B cell (primary cell): ENCODE data around the gene KCNQ5. TPM values are rescaled to one million over a fixed set of nuclear protein-coding genes. Genes with fewer than 3 reads are reported as not detected.

Experiments used
- ATAC-seq: fragments of 200-7000 bp; cut with Tn5 transposase; one replicate; pipeline ENCODE4 v1.10.0; 2021; ENCODE audit warnings: low read depth, mild to moderate bottlenecking, moderate number of reproducible peaks, moderate library complexity
- CTCF ChIA-PET: fragments of 350-600 bp; sonication (Branson Sonifier 250); formaldehyde crosslinking; loops from one replicate; lab custom pipeline; 2021; ENCODE audit warnings: antibody characterized with exemption, inconsistent platforms; lab: Charles Lee
- POLR2A ChIA-PET: fragments of 350-600 bp; sonication (Branson Sonifier 250); formaldehyde crosslinking; loops from one replicate; lab custom pipeline; 2021; ENCODE audit warnings: antibody characterized with exemption; lab: Charles Lee
- DNase-seq: peaks from one replicate; pipeline ENCODE4 v3.0.0; 2013
- H2AFZ ChIP-seq: 2 replicates; pipeline ENCODE4 v1.6.1; 2012; ENCODE audit warnings: mild to moderate bottlenecking, low read depth, low read length; ENCODE audit not compliant: insufficient read depth, poor library complexity, severe bottlenecking
- H3K27ac ChIP-seq, 2 donors: 1 replicate in 1 of 2; 2 replicates in 1 of 2; pipeline ENCODE4 v1.5.1; 2012 to 2013; ENCODE audit warnings: low read length in 2 of 2, mild to moderate bottlenecking in 2 of 2, moderate library complexity in 1 of 2
- H3K27me3 ChIP-seq, 4 experiments: fragments of 200-600 bp in 1 of 4; sonication (generic) in 1 of 4; replicated peaks in 1 of 4; 1 replicate in 2 of 4; 2 replicates in 2 of 4; pipeline versions ENCODE4 v1.6.1 to v1.7.0; 2013 to 2016; ENCODE audit warnings: low read length in 3 of 4, mild to moderate bottlenecking in 2 of 4, mixed read lengths in 1 of 4, moderate library complexity in 1 of 4; ENCODE audit not compliant: insufficient read depth in 4 of 4, control insufficient read depth in 3 of 4; ENCODE audit errors: control extremely low read depth in 1 of 4
- H3K36me3 ChIP-seq, 2 experiments: replicated peaks in 1 of 2; 1 replicate in 1 of 2; 2 replicates in 1 of 2; pipeline versions ENCODE4 v1.6.1 to v1.7.1; 2013; ENCODE audit warnings: low read length in 1 of 2; ENCODE audit not compliant: insufficient read depth in 2 of 2, control insufficient read depth in 1 of 2; ENCODE audit errors: control extremely low read depth in 1 of 2, extremely low read depth in 1 of 2
- H3K4me1 ChIP-seq, 2 donors: fragments of 200-600 bp in 1 of 2; sonication (generic) in 1 of 2; 1 replicate in 1 of 2; 2 replicates in 1 of 2; pipeline versions ENCODE4 v1.5.1 to v1.6.1; 2013 to 2017; ENCODE audit warnings: low read length in 2 of 2; ENCODE audit not compliant: control insufficient read depth in 2 of 2, insufficient read depth in 2 of 2
- H3K4me2 ChIP-seq: replicated peaks from 2 replicates; pipeline ENCODE3; 2012; ENCODE audit warnings: mild to moderate bottlenecking, low read depth, low read length; ENCODE audit not compliant: poor library complexity, severe bottlenecking
- H3K4me3 ChIP-seq, 5 experiments: fragments of 200-600 bp in 1 of 5; sonication (generic) in 1 of 5; 1 replicate in 3 of 5; 2 replicates in 2 of 5; pipeline versions ENCODE4 v1.5.1 to v1.7.0; 2011 to 2016; ENCODE audit warnings: low read length in 4 of 5, mild to moderate bottlenecking in 4 of 5, low read depth in 2 of 5, control low read depth in 1 of 5, moderate library complexity in 1 of 5; ENCODE audit not compliant: insufficient read depth in 1 of 5; ENCODE audit errors: control extremely low read depth in 1 of 5, extremely low read depth in 1 of 5
- H3K79me2 ChIP-seq: fragments of 200-600 bp; sonication (generic); one replicate; pipeline ENCODE4 v1.6.0; 2016; ENCODE audit warnings: low read length; ENCODE audit not compliant: control insufficient read depth, insufficient read depth
- H3K9ac ChIP-seq: fragments of 200-600 bp; sonication (generic); 2 replicates; pipeline ENCODE4 v1.6.1; 2017; ENCODE audit warnings: mild to moderate bottlenecking, low read length, moderate library complexity
- H3K9me3 ChIP-seq, 3 donors: one replicate each; pipeline versions ENCODE4 v1.6.1 to v1.7.1; 2013; ENCODE audit warnings: low read length in 2 of 3; ENCODE audit not compliant: control insufficient read depth in 2 of 3, insufficient read depth in 1 of 3; ENCODE audit errors: control extremely low read depth in 1 of 3
- H4K20me1 ChIP-seq: 2 replicates; pipeline ENCODE4 v1.6.0; 2012; ENCODE audit warnings: mild to moderate bottlenecking, low read length; ENCODE audit not compliant: insufficient read depth, control insufficient read depth, poor library complexity, severe bottlenecking
- H3K27ac Mint-ChIP-seq: one replicate; pipeline ENCODE4 v1.8.0; 2021; ENCODE audit warnings: mixed read lengths
- H3K27me3 Mint-ChIP-seq: one replicate; pipeline ENCODE4 v1.8.0; 2021; ENCODE audit warnings: mixed read lengths
- H3K4me1 Mint-ChIP-seq: one replicate; pipeline ENCODE4 v1.8.0; 2021; ENCODE audit warnings: mixed read lengths
- H3K4me3 Mint-ChIP-seq: one replicate; pipeline ENCODE4 v1.8.0; 2021; ENCODE audit warnings: mixed read lengths
- H3K9me3 Mint-ChIP-seq: one replicate; pipeline ENCODE4 v1.8.0; 2022; ENCODE audit warnings: mixed read lengths; ENCODE audit not compliant: insufficient read depth
- CTCF ChIP-seq: fragments of 200-600 bp; IDR thresholded peaks from one replicate; pipeline ENCODE4 v1.8.0; 2022; ENCODE audit warnings: antibody characterized with exemption, mild to moderate bottlenecking
- EZH2 ChIP-seq: IDR thresholded peaks from 2 replicates; pipeline ENCODE4 v1.6.1; 2012; ENCODE audit warnings: borderline replicate concordance, low read depth, mild to moderate bottlenecking, moderate library complexity, low read length; ENCODE audit not compliant: insufficient read depth, poor library complexity, severe bottlenecking
- WGBS: methylation state at CpG from one replicate; pipeline ENCODE4 v1.1.5; 2013; ENCODE audit warnings: missing lambda C conversion rate; ENCODE audit not compliant: insufficient coverage; 5-methylcytosine and 5-hydroxymethylcytosine counted together
- intact Hi-C: fragments of 100-400 bp; cut with micrococcal nuclease; formaldehyde crosslinking; loops from one replicate; pipeline ENCODE4 v1.10.0; 2022
- polyA plus RNA-seq: library from polyadenylated mRNA; depleted of rRNA; stranded (reverse); fragments of >200 nt; gene quantifications from 2 replicates; pipeline ENCODE4 v1.2.3, GENCODE V29; 2012
- total RNA-seq, 2 donors: library from RNA; stranded (reverse); fragments of 120-200 nt in 1 of 2; gene quantifications; 1 replicate in 1 of 2; 2 replicates in 1 of 2; pipeline versions ENCODE4 v1.2.3 to v1.2.4, GENCODE V29; 2013 to 2022

Gene KCNQ5
- total and polyA plus RNA-seq, 2 donors (not counting 1 experiment from before 2014, with no cell fraction given), result 2.3 to 9.4 TPM

GRCh38 chr6:73011945-73012344 lies 390.1 kb downstream of the KCNQ5 start:
- H3K4me1 ChIP-seq, result no peaks in the 10 kb centered on the region
- ChIA-PET CTCF (no interaction called here), POLR2A (no interaction called here)
- no peak overlapping the region for H3K27ac Mint-ChIP-seq
- H3K79me2 ChIP-seq, result no peaks in the 10 kb centered on the region
- H3K27me3 ChIP-seq, result no peaks in the 10 kb centered on the region
- H3K9ac ChIP-seq, result no peak overlapping the region
- intact Hi-C loops, result no loop called here
- DNase-seq (no peak), ATAC-seq (no peak)
- no peaks in the 10 kb centered on the region for H4K20me1 ChIP-seq
- no peak overlapping the region for H3K27ac ChIP-seq
- TF ChIP-seq CTCF, result no peak
- no peak for TF ChIP-seq EZH2
- H3K36me3 ChIP-seq, result peaks cover 0 to 9% of the 10 kb centered on the region in 2 experiments
- WGBS, result no CpG with 5 or more reads among the region's 3 CpGs
- H3K27me3 Mint-ChIP-seq, result no peaks in the 10 kb centered on the region
- H3K4me1 Mint-ChIP-seq, result no peaks in the 10 kb centered on the region
- no peaks in the 10 kb centered on the region for H3K9me3 Mint-ChIP-seq
- H3K4me3 ChIP-seq, result no peak overlapping the region
- no peak overlapping the region for H3K4me3 Mint-ChIP-seq
- no peak overlapping the region for H2AFZ ChIP-seq
- H3K4me2 ChIP-seq, result no peak overlapping the region
- H3K9me3 ChIP-seq, result peaks cover 0 to 3% (median 2%) of the 10 kb centered on the region in 3 donors

GRCh38 chr6:73017476-73017875 lies 395.6 kb downstream of the KCNQ5 start:
- H3K27ac ChIP-seq, result no peak overlapping the region
- Mint-ChIP-seq H3K4me1 (no peaks in the 10 kb centered on the region), H3K4me3 (no peak overlapping the region), H3K9me3 (no peaks in the 10 kb centered on the region), H3K27me3 (no peaks in the 10 kb centered on the region), H3K27ac (no peak overlapping the region)
- no peak overlapping the region for H3K4me2 ChIP-seq
- no peaks in the 10 kb centered on the region for H3K9me3 ChIP-seq
- intact Hi-C loops, result no loop called here
- no peaks in the 10 kb centered on the region for H3K79me2 ChIP-seq
- H3K36me3 ChIP-seq, result peaks cover 0 to 3% of the 10 kb centered on the region in 2 experiments
- TF ChIP-seq CTCF, result no peak
- TF ChIP-seq EZH2, result no peak
- DNase-seq (no peak), ATAC-seq (no peak)
- ChIA-PET CTCF (no interaction called here), POLR2A (no interaction called here)
- H3K4me1 ChIP-seq, result no peaks in the 10 kb centered on the region
- no peaks in the 10 kb centered on the region for H4K20me1 ChIP-seq
- no peak overlapping the region for H3K9ac ChIP-seq
- 78% methylated on average over 2 of the region's 2 CpGs for WGBS
- no peak overlapping the region for H3K4me3 ChIP-seq
- no peak overlapping the region for H2AFZ ChIP-seq
- H3K27me3 ChIP-seq, result no peaks in the 10 kb centered on the region
